Stimulated activated CD4-positive, alpha-beta T cell treated with anti-CD3 and anti-CD28 coated beads, Interleukin-15, amount 100 ng/mL, for 1 hour (primary cell): ENCODE data around the gene PCTP.

Experiments
- DNase-seq, 2 donors: peaks; one replicate each; pipeline ENCODE4 v3.0.0-alpha.2; 2020; ENCODE audit warnings: low read depth in 1 of 2, low spot score in 1 of 2

PCTP gene

GRCh38 chr17:55785181-55785580, 34.3 kb downstream of the PCTP start:
- DNase-seq, result no peak

- no peak for DNase-seq
Measured at GRCh38 chr17:55793272-55793671, 42.4 kb downstream of the PCTP start.

GRCh38 chr17:55794725-55795482, 44.1 kb downstream of the PCTP start:
- no peak for DNase-seq

DNA sequence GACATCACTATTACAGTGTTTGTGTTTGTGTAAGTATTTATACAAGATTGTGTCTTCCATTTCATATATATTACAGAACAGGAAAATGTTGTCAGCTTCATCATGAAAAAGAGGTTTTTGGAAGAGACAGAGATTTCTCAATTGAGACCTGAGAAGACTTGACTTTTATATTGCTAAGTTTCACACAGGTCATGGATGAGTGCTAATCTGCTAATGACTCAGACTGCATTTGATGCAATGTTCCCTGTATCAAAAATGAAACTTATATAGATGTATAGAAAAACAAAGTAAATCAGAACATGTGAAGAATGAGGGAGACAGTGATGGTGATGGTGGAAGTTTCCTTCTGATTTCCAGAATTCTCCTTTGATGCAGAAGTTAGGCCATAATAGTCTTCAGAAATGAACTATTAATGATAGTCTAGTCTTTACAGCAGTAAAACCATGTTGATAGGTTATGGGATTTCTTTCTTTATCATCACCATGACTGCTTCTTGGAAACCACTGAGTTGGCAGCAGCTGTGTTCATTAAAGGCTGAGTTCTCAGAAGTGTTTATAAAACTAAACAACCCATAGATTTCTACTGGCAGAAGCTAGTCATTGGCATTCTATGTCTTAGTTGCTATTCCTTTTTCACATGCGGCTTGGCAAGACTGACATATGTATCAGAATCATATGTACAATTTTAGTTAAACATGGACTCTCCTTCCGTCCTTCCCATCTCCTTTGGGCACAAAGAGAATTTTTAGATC, 56.1 kb downstream of the PCTP start:
- no peak for DNase-seq

- no peak for DNase-seq
Measured at GRCh38 chr17:55811536-55811935, 60.7 kb downstream of the PCTP start.

- DNase-seq, result no peak
Measured at GRCh38 chr17:55812323-55812722, 61.5 kb downstream of the PCTP start.

GRCh38 chr17:55813944-55814343, 63.1 kb downstream of the PCTP start:
- no peak for DNase-seq

DNA sequence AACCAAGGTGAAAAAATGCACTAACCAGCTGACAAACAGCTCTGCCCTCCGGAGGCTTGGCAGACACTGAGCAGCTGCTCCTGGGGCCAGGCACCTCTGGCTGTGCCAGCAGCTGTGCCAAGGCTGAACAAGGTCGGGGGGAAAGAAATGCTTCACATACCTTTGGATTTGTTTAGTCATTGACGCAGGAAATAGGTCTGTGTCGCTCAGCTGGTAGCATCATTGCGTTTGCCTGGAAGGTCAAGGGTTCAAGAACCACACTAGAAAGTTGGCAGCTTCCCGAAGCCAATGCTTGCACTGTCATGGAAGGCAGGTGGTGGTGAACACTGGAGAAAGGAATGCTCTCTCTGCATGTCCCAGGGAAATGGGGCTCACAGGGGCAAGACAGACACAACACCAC, 63.5 kb downstream of the PCTP start:
- no peak for DNase-seq

DNA sequence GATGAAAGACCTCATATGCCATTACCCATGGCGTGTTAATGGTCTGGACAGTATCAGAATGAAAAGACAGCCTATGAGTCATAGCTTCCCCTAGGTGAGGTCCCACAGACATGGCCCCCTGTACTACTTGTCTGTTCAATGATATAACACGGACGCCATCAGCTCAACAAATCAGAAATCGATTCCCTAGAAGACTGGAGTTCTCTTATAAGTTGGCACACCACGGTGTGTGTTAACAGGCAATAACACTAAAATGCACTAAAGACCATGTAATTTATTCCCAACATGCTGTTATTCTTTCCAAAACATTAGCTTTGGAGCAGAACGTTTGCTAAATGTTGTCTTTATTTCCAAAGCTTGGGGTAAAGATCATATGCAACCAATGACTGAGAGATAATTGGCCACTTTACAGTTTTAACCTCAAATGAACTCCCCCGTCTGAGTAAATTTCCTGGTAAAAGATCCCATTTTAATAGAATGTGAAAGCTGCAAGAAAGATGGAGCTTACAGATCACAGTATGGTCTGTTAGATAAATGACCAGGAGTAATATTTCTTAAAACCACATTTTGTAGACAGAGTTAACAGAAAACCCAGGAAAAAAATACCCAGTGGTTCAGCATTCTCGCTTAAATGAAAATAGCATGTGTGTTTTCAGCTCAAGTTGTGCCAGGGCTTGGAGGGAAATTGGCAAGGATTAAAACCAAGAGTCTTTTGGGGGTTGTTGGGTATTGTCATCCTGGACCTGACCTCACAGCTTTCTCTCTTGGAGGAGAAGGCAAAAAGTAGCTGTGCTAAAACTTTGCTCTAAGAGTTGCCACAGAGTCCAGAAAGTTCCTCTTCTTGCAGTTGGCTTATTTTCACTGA, 65.9 kb downstream of the PCTP start:
- DNase-seq, result no peak

DNA sequence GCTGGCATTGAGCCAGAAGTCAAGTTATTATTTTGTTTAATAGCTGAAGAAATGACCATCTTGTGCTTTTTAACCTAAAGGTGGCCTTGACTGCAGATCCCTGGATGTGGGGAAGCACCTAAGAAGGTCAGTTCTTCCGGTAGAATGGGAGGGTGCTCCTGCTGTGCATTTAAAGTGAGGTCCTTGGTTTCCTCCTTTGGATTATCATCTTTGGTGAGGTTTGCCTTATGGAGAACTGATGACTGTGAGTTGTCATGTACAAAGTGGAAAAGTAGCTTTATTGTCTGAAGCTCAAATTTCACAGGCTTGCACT, 66.5 kb downstream of the PCTP start:
- DNase-seq, result no peak

DNA sequence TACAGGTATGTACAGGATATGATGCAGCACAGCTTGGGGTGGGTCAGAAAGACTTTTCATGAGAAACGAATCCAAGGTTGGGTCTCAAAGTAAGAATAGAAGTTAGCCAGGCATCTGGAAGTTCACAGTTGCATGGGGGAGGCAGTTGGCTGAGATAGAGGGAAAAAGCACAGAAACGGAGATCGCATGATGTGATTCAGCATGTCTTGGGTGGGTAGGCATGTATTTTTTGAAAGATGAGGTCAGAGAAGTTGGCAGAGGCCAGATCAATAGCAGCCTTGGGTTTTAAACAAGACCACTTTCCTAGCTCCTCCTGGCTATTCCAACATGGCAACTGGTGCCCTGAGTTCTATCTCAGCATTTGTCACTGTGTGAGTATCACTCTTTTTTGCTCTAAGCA, 67.2 kb downstream of the PCTP start:
- DNase-seq, result no peak

GRCh38 chr17:55818451-55819375, 67.9 kb downstream of the PCTP start:
- DNase-seq, result no peak

DNA sequence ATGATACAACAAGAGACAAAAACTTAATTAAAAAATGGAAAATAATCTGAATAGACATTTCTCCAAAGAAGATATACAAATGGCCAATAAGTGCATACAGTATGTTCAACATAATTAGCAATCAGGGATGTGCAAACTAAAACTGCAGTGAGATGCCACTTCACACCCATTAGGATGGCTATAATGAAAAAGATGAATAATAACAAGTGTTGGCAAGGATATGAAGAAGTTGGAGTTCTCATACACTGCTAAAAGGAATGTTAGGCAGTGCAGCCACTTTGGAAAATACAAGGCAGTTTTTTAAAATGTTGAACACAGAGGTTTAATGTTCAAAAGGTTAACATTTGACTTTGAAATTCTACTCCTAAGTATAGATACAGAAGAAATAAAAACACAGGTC, 69.8 kb downstream of the PCTP start:
- no peak for DNase-seq

- DNase-seq, result no peak
Measured at GRCh38 chr17:55822028-55822427, 71.2 kb downstream of the PCTP start.

- no peak for DNase-seq
Measured at GRCh38 chr17:55825213-55825612, 74.4 kb downstream of the PCTP start.
